ENCODE data around the gene EYS.

The EYS gene

GRCh38 chr6:63674635-63675034 is 2032.4 kb downstream of the EYS start:
- DNase-seq (ENCODE audit: low read depth): no peak
- H3K4me3 ChIP-seq (ENCODE audit: low read depth, low read length): no peak overlapping the region
- TF ChIP-seq CTCF (IDR thresholded peaks at IDR 0.05; ENCODE audit: control insufficient read depth, extremely low read depth, insufficient read depth): no peak

GRCh38 chr6:63673692-63674091 is 2033.3 kb downstream of the EYS start:
- no peak overlapping the region for H3K4me3 ChIP-seq (ENCODE audit: low read depth, low read length)
- TF ChIP-seq CTCF (IDR thresholded peaks at IDR 0.05; ENCODE audit: control insufficient read depth, extremely low read depth, insufficient read depth): no peak
- no peak for DNase-seq (ENCODE audit: low read depth)

GRCh38 chr6:63672582-63673129 is 2034.4 kb downstream of the EYS start:
- TF ChIP-seq CTCF (IDR thresholded peaks at IDR 0.05; ENCODE audit: control insufficient read depth, extremely low read depth, insufficient read depth): no peak
- no peak for DNase-seq (ENCODE audit: low read depth)
- no peak overlapping the region for H3K4me3 ChIP-seq (ENCODE audit: low read depth, low read length)

GRCh38 chr6:63671098-63671754 is 2035.8 kb downstream of the EYS start:
- DNase-seq (ENCODE audit: low read depth): peak; percentile 38
- TF ChIP-seq CTCF (IDR thresholded peaks at IDR 0.05; ENCODE audit: control insufficient read depth, extremely low read depth, insufficient read depth): no peak

More at GRCh38 chr6:63671098-63671754, 2035.8 kb downstream of the EYS start:
- no peak overlapping the region for H3K4me3 ChIP-seq (ENCODE audit: low read depth, low read length)

Data from LNCaP clone FGC (cell line).